ENCODE data around the gene ALDH9A1.

GRCh38 chr1:165629151-165629550, 69.2 kb downstream of the ALDH9A1 start:
- TF ChIP-seq CTCF (IDR thresholded peaks at IDR 0.05; ENCODE audit: low read length) (no peak), EZH2 (IDR thresholded peaks at IDR 0.05; ENCODE audit: borderline replicate concordance, low read length) (no peak)

Data from OCI-LY1 (cell line).